Lung (tissue), 12 donors: ENCODE results near the gene GBA3. TPM values are rescaled to one million over a fixed set of nuclear protein-coding genes. Genes with fewer than 3 reads are reported as not detected.

Experiments
- ATAC-seq: fragments of 200-7000 bp; cut with Tn5 transposase; one replicate; pipeline ENCODE4 v1.9.1; 2020; ENCODE audit warnings: moderate number of reproducible peaks; ENCODE audit not compliant: insufficient read depth, low FRiP score
- DNase-seq, 3 donors: peaks; one replicate each; pipeline ENCODE4 v3.0.0-alpha.2; 2013 to 2017
- H3K27ac ChIP-seq, 2 donors: one replicate each; pipeline ENCODE4 v1.5.1; 2013; ENCODE audit warnings: mild to moderate bottlenecking in 2 of 2, moderate library complexity in 2 of 2, control low read depth in 1 of 2, inconsistent platforms in 1 of 2, low read depth in 1 of 2, low read length in 1 of 2
- H3K27me3 ChIP-seq, 3 donors: one replicate each; pipeline ENCODE4 v1.5.1; 2013; ENCODE audit warnings: low read length in 2 of 3; ENCODE audit not compliant: control insufficient read depth in 3 of 3, insufficient read depth in 3 of 3
- H3K36me3 ChIP-seq, 4 donors: one replicate each; pipeline ENCODE4 v1.5.1; 2013; ENCODE audit warnings: low read length in 4 of 4, mild to moderate bottlenecking in 1 of 4, moderate library complexity in 1 of 4; ENCODE audit not compliant: control insufficient read depth in 4 of 4, insufficient read depth in 4 of 4
- H3K4me1 ChIP-seq, 5 donors: one replicate each; pipeline ENCODE4 v1.5.1; 2013; ENCODE audit warnings: low read length in 5 of 5, mild to moderate bottlenecking in 2 of 5, moderate library complexity in 1 of 5; ENCODE audit not compliant: control insufficient read depth in 5 of 5, insufficient read depth in 5 of 5
- H3K4me3 ChIP-seq: one replicate; pipeline ENCODE4 v1.5.1; 2013; ENCODE audit warnings: mild to moderate bottlenecking, control low read depth, moderate library complexity
- H3K9ac ChIP-seq, 2 donors: one replicate each; pipeline ENCODE4 v1.5.1; 2013; ENCODE audit warnings: low read length in 2 of 2, control low read depth in 1 of 2; ENCODE audit not compliant: insufficient read depth in 1 of 2
- H3K9me3 ChIP-seq, 4 donors: one replicate each; pipeline ENCODE4 v1.5.1; 2013; ENCODE audit warnings: low read length in 3 of 4, mild to moderate bottlenecking in 1 of 4, moderate library complexity in 1 of 4; ENCODE audit not compliant: control insufficient read depth in 4 of 4, insufficient read depth in 3 of 4
- CTCF ChIP-seq: IDR thresholded peaks from 2 replicates; pipeline ENCODE4 v1.5.1; 2012; ENCODE audit warnings: mild to moderate bottlenecking; ENCODE audit errors: control extremely low read depth, extremely low read depth
- WGBS, 2 donors: extraction: QIAGEN DNeasy Blood & Tissue Kit; methylation state at CpG; one replicate each; pipeline ENCODE4 v1.1.7; 2013; 5-methylcytosine and 5-hydroxymethylcytosine counted together
- polyA plus RNA-seq, 2 donors: library from polyadenylated mRNA; stranded (reverse); fragments of 200-250 nt; gene quantifications; one replicate each; pipeline ENCODE4 v1.2.1, GENCODE V29; 2013
- total RNA-seq, 2 donors: library from RNA; depleted of rRNA in 1 of 2; stranded (reverse); fragments of >200 nt in 1 of 2; gene quantifications; one replicate each; pipeline ENCODE4 v1.2.1, GENCODE V29; 2014 to 2021
- donor health status: control.
- donor health status: control.
- donor health status: Bipolar disorder and iron deficiency.
- donor health status: healthy.
- donor health status: DM: yes; HTN: yes; CAD: no.

GBA3 gene
- total and polyA plus RNA-seq, 4 donors: 0.23 to 0.34 (median 0.31) TPM; not detected in 1

- ATAC-seq: no peak
- H3K9me3 ChIP-seq: no peaks in the 10 kb centered on the region
- no peaks in the 10 kb centered on the region for H3K36me3 ChIP-seq
- WGBS, 2 donors: 36 to 60% methylated on average over 4 of the region's 4 CpGs
- no peak for TF ChIP-seq CTCF
- H3K27me3 ChIP-seq: no peaks in the 10 kb centered on the region
- no peak for DNase-seq
- H3K27ac ChIP-seq: no peak overlapping the region
- no peak overlapping the region for H3K9ac ChIP-seq
- H3K4me1 ChIP-seq: peaks cover 0 to 4% (median 0%) of the 10 kb centered on the region in 5 donors
- no peak overlapping the region for H3K4me3 ChIP-seq
Measured at GRCh38 chr4:22680065-22680642, 12.6 kb upstream of the GBA3 start.

GRCh38 chr4:22683726-22684125, 9.0 kb upstream of the GBA3 start:
- Histone ChIP-seq H3K27me3 (no peaks in the 10 kb centered on the region), H3K4me1 (no peaks in the 10 kb centered on the region), H3K36me3 (no peaks in the 10 kb centered on the region), H3K9me3 (no peaks in the 10 kb centered on the region), H3K9ac (no peak overlapping the region), H3K27ac (no peak overlapping the region), H3K4me3 (no peak overlapping the region)
- ATAC-seq: no peak
- TF ChIP-seq CTCF: no peak
- no peak for DNase-seq

- WGBS, 2 donors: 60 to 82% methylated on average over 5 of the region's 5 CpGs
- H3K27ac ChIP-seq: no peak overlapping the region
- H3K9me3 ChIP-seq: peaks cover 0 to 2% (median 0%) of the 10 kb centered on the region in 4 donors
- DNase-seq: peak; percentile 33 to 54 (median 34)
- no peaks in the 10 kb centered on the region for H3K36me3 ChIP-seq
- no peaks in the 10 kb centered on the region for H3K27me3 ChIP-seq
- ATAC-seq: no peak
- no peak overlapping the region for H3K9ac ChIP-seq
- no peak for TF ChIP-seq CTCF
- H3K4me3 ChIP-seq: no peak overlapping the region
- H3K4me1 ChIP-seq: no peaks in the 10 kb centered on the region
Measured at GRCh38 chr4:22686141-22686540, 6.6 kb upstream of the GBA3 start.

- H3K36me3 ChIP-seq: no peaks in the 10 kb centered on the region
- H3K9me3 ChIP-seq: peaks cover 0 to 2% (median 0%) of the 10 kb centered on the region in 4 donors
- DNase-seq (no peak), ATAC-seq (no peak)
- H3K4me1 ChIP-seq: peaks cover 0 to 7% (median 0%) of the 10 kb centered on the region in 5 donors
- WGBS, 2 donors: 72 to 86% methylated on average over 3 of the region's 3 CpGs
- no peak overlapping the region for H3K4me3 ChIP-seq
- no peaks in the 10 kb centered on the region for H3K27me3 ChIP-seq
- H3K27ac ChIP-seq: no peak overlapping the region
- TF ChIP-seq CTCF: no peak
- no peak overlapping the region for H3K9ac ChIP-seq
Measured at GRCh38 chr4:22688236-22688635, 4.5 kb upstream of the GBA3 start.
